Loucy (cell line): ENCODE measurements around the gene LANCL2.

Source experiments
- H2AFZ ChIP-seq: fragments of 200-600 bp; sonication (generic); 2 replicates; pipeline ENCODE4 v1.6.0; 2016; ENCODE audit warnings: antibody characterized with exemption, mild to moderate bottlenecking, low read length, moderate library complexity
- H3F3A ChIP-seq: fragments of 200-600 bp; 2 replicates; pipeline ENCODE4 v1.6.0; 2016; ENCODE audit warnings: antibody characterized with exemption, low read depth, mild to moderate bottlenecking
- H3K27me3 ChIP-seq: fragments of 200-600 bp; sonication (generic); 2 replicates; pipeline ENCODE4 v1.6.1; 2014; ENCODE audit warnings: low read length, mild to moderate bottlenecking; ENCODE audit not compliant: insufficient read depth, poor library complexity, severe bottlenecking
- H3K36me3 ChIP-seq: fragments of 200-600 bp; sonication (generic); 2 replicates; pipeline ENCODE4 v1.6.1; 2016; ENCODE audit warnings: low read length; ENCODE audit not compliant: insufficient read depth
- H3K4me1 ChIP-seq: fragments of 200-600 bp; sonication (generic); 2 replicates; pipeline ENCODE4 v1.5.1; 2014; ENCODE audit warnings: low read length, mild to moderate bottlenecking; ENCODE audit not compliant: insufficient read depth, poor library complexity, severe bottlenecking
- H3K4me2 ChIP-seq: fragments of 200-600 bp; sonication (generic); 2 replicates; pipeline ENCODE4 v1.6.0; 2014; ENCODE audit warnings: antibody characterized with exemption, low read length, low read depth, mild to moderate bottlenecking; ENCODE audit not compliant: poor library complexity, severe bottlenecking
- H3K4me3 ChIP-seq: fragments of 200-600 bp; sonication (generic); 2 replicates; pipeline ENCODE4 v1.5.1; 2014; ENCODE audit warnings: low read length, mild to moderate bottlenecking, mixed read lengths; ENCODE audit not compliant: poor library complexity, severe bottlenecking
- H3K79me2 ChIP-seq: fragments of 200-600 bp; sonication (generic); 2 replicates; pipeline ENCODE4 v1.6.1; 2014; ENCODE audit warnings: low read length; ENCODE audit not compliant: insufficient read depth
- H3K9ac ChIP-seq: fragments of 200-600 bp; sonication (generic); 2 replicates; pipeline ENCODE4 v1.6.0; 2014; ENCODE audit warnings: mild to moderate bottlenecking, low read depth, low read length, moderate library complexity; ENCODE audit not compliant: poor library complexity, severe bottlenecking
- H3K9me2 ChIP-seq: fragments of 200-600 bp; sonication (generic); replicated peaks from 2 replicates; pipeline ENCODE4 v1.6.1; 2016; ENCODE audit warnings: low read depth, low read length, mixed read lengths
- H3K9me3 ChIP-seq: fragments of 200-600 bp; sonication (generic); 2 replicates; pipeline ENCODE4 v1.6.1; 2014; ENCODE audit warnings: mild to moderate bottlenecking, antibody characterized with exemption, low read length, low read depth; ENCODE audit not compliant: insufficient read depth
- H4K20me1 ChIP-seq: fragments of 200-600 bp; sonication (generic); 2 replicates; pipeline ENCODE4 v1.6.0; 2014; ENCODE audit warnings: antibody characterized with exemption, low read length, mild to moderate bottlenecking; ENCODE audit not compliant: insufficient read depth, poor library complexity, severe bottlenecking
- CTCF ChIP-seq: fragments of 200-600 bp; sonication (generic); conservative IDR thresholded peaks from 2 replicates; pipeline ENCODE4 v1.5.1; 2014; ENCODE audit warnings: mild to moderate bottlenecking, antibody characterized with exemption, low read length
- EZH2phosphoT487 ChIP-seq: fragments of 200-600 bp; IDR thresholded peaks from 2 replicates; pipeline ENCODE4 v1.6.1; 2018; ENCODE audit warnings: antibody characterized with exemption, mild to moderate bottlenecking, moderate library complexity, borderline replicate concordance

The LANCL2 gene

DNA sequence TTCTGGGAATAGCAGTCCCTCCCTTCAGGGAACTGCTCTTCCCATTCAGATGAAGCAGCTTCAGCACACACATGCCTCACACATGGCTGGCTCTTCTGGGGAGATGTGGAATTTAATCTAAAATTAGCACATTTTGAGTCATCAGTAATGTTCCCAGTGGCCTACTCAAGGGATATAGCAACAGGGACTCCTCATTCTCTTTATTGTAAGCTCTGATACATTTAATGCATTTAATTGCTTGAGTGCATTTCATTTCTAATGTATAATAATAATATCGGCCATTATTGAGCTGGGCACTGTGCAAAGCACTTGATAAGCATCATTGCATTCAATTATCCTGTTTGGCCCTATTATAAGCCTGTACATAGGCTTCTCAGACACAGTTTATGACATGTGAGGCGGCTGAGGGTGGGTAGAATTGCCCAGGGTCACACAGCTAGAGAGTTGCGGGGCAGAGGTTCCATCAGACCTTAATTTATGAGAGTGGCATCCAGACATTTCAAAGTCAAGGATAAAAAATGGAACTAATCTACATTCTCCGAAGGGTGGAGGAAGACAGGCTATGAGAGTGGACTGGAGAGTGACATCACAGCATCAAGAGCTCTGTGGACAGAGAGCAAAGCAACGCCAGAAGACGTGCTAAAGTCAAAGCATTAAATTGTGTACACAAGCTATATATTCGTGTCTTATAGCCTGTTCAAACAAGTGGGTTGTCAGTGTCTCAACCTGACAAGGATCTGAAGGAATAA lies 76.8 kb downstream of the LANCL2 start:
- no peaks in the 10 kb centered on the region for H3K36me3 ChIP-seq
- no peaks in the 10 kb centered on the region for H4K20me1 ChIP-seq
- H3K27me3 ChIP-seq = no peaks in the 10 kb centered on the region
- H3F3A ChIP-seq = no peaks in the 10 kb centered on the region
- H2AFZ ChIP-seq = no peak overlapping the region
- H3K9me2 ChIP-seq = no peaks in the 10 kb centered on the region
- H3K9me3 ChIP-seq = no peaks in the 10 kb centered on the region
- no peak overlapping the region for H3K9ac ChIP-seq
- H3K79me2 ChIP-seq = no peaks in the 10 kb centered on the region
- TF ChIP-seq CTCF (no peak), EZH2phosphoT487 (no peak)
- H3K4me3 ChIP-seq = no peak overlapping the region
- H3K4me1 ChIP-seq = no peaks in the 10 kb centered on the region
- H3K4me2 ChIP-seq = no peak overlapping the region

GRCh38 chr7:55444786-55445185 lies 79.6 kb downstream of the LANCL2 start:
- H2AFZ ChIP-seq = no peak overlapping the region
- H3K9ac ChIP-seq = no peak overlapping the region
- H3K79me2 ChIP-seq = no peaks in the 10 kb centered on the region
- TF ChIP-seq CTCF (no peak), EZH2phosphoT487 (no peak)
- no peaks in the 10 kb centered on the region for H3K9me2 ChIP-seq
- H3K9me3 ChIP-seq = no peaks in the 10 kb centered on the region
- no peak overlapping the region for H3K4me2 ChIP-seq
- H3K4me3 ChIP-seq = no peak overlapping the region
- no peaks in the 10 kb centered on the region for H3K4me1 ChIP-seq
- no peaks in the 10 kb centered on the region for H3K36me3 ChIP-seq
- H4K20me1 ChIP-seq = no peaks in the 10 kb centered on the region
- no peaks in the 10 kb centered on the region for H3K27me3 ChIP-seq
- H3F3A ChIP-seq = no peaks in the 10 kb centered on the region

DNA sequence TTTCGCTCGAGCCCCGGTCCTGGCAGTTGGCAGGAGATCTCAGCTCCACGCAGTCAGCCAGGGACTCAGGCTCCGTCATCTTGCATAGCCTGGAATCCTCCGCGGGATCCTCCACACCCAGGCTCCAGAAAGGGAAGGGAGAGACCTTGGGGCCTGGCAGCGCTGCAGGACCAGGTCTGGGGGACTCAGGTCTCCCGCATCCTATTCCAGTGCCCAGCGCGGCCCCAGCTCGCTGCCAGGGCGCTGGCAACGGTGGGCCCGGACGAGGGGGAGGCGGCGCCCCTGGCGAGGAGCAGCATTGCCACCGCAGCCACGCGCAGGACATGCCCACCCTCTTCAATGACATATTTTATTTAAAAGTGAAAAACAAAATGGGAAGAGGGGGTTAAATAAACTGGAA lies 83.4 kb downstream of the LANCL2 start:
- Histone ChIP-seq H3K9ac (no peak overlapping the region), H3K4me3 (no peak overlapping the region), H3K9me3 (no peaks in the 10 kb centered on the region), H3K4me2 (no peak overlapping the region), H4K20me1 (no peaks in the 10 kb centered on the region), H3K79me2 (no peaks in the 10 kb centered on the region), H2AFZ (no peak overlapping the region), H3K36me3 (no peaks in the 10 kb centered on the region; the same call in 1 of the 2 replicates), H3K27me3 (no peaks in the 10 kb centered on the region), H3F3A (no peaks in the 10 kb centered on the region), H3K4me1 (no peaks in the 10 kb centered on the region), H3K9me2 (no peaks in the 10 kb centered on the region)
- TF ChIP-seq CTCF (no peak), EZH2phosphoT487 (no peak)
